NAMALWA (cell line): ENCODE measurements around the gene MACROD2.

ENCODE experiments used
- DNase-seq: peaks from one replicate; pipeline ENCODE4 v3.0.0-alpha.2; 2015; ENCODE audit warnings: low spot score

Gene MACROD2

GRCh38 chr20:15447549-15447948 lies 1452.2 kb downstream of the MACROD2 start:
- no peak for DNase-seq

- no peak for DNase-seq
These were observed 1453.7 kb downstream of the MACROD2 start for GRCh38 chr20:15449061-15449460.

- DNase-seq: no peak
These were observed 1455.9 kb downstream of the MACROD2 start for GRCh38 chr20:15451241-15451640.

- DNase-seq: no peak
These were observed 1460.0 kb downstream of the MACROD2 start for GRCh38 chr20:15455279-15455678.

GRCh38 chr20:15461938-15462337 lies 1466.6 kb downstream of the MACROD2 start:
- DNase-seq: no peak

- no peak for DNase-seq
These were observed 1480.2 kb downstream of the MACROD2 start for GRCh38 chr20:15475483-15475882.

- DNase-seq: no peak
These were observed 1480.9 kb downstream of the MACROD2 start for GRCh38 chr20:15476186-15476585.

GRCh38 chr20:15476781-15477180 lies 1481.5 kb downstream of the MACROD2 start:
- DNase-seq: no peak

- no peak for DNase-seq
These were observed 1487.2 kb downstream of the MACROD2 start for GRCh38 chr20:15482525-15482924.

GRCh38 chr20:15485519-15485918 lies 1490.2 kb downstream of the MACROD2 start:
- no peak for DNase-seq

- no peak for DNase-seq
These were observed 1491.7 kb downstream of the MACROD2 start for GRCh38 chr20:15487030-15487429.

- no peak for DNase-seq
These were observed 1492.4 kb downstream of the MACROD2 start for GRCh38 chr20:15487682-15488081.

GRCh38 chr20:15491575-15491974 lies 1496.3 kb downstream of the MACROD2 start:
- DNase-seq: peak; percentile 15

- DNase-seq: no peak
These were observed 1499.5 kb downstream of the MACROD2 start for GRCh38 chr20:15494851-15495250.

- no peak for DNase-seq
These were observed 1501.3 kb downstream of the MACROD2 start for GRCh38 chr20:15496501-15497039.

GRCh38 chr20:15498926-15499325 lies 1503.6 kb downstream of the MACROD2 start:
- DNase-seq: no peak

- DNase-seq: no peak
These were observed 1511.0 kb downstream of the MACROD2 start for GRCh38 chr20:15506311-15506710.

- no peak for DNase-seq
These were observed 1511.8 kb downstream of the MACROD2 start for GRCh38 chr20:15507151-15507550.

GRCh38 chr20:15511551-15511950 lies 1516.2 kb downstream of the MACROD2 start:
- DNase-seq: no peak

- no peak for DNase-seq
These were observed 1517.6 kb downstream of the MACROD2 start for GRCh38 chr20:15512916-15513315.

- DNase-seq: no peak
These were observed 1520.4 kb downstream of the MACROD2 start for GRCh38 chr20:15515691-15516090.

GRCh38 chr20:15520930-15521524 lies 1525.7 kb downstream of the MACROD2 start:
- DNase-seq: no peak

GRCh38 chr20:15523400-15523799 lies 1528.1 kb downstream of the MACROD2 start:
- DNase-seq: no peak

- no peak for DNase-seq
These were observed 1533.2 kb downstream of the MACROD2 start for GRCh38 chr20:15528391-15529111.
